ENCODE data around the gene SYCE3. TPM values are rescaled to one million over a fixed set of nuclear protein-coding genes. Genes with fewer than 3 reads are reported as not detected.

SYCE3 gene
- total RNA-seq, 1 donor from 2014 or later: not detected

GRCh38 chr22:50602338-50602700 is 39.6 kb upstream of the SYCE3 start:
- Histone ChIP-seq H3K27ac (no peak overlapping the region), H3K4me1 (no peaks in the 10 kb centered on the region), H3K9me3 (no peaks in the 10 kb centered on the region), H3K36me3 (no peaks in the 10 kb centered on the region), H3K4me3 (no peak overlapping the region), H3K27me3 (ENCODE audit: low read depth) (peaks cover 70% of the 10 kb centered on the region)
- TF ChIP-seq CTCF (IDR thresholded peaks at IDR 0.05): no peak
- DNase-seq (no peak), ATAC-seq (no peak)
- intact Hi-C loops (cut with DNase I): no loop called here

GRCh38 chr22:50601669-50602337 is 39.1 kb upstream of the SYCE3 start:
- Histone ChIP-seq H3K36me3 (no peaks in the 10 kb centered on the region), H3K27ac (no peak overlapping the region), H3K4me1 (no peaks in the 10 kb centered on the region), H3K4me3 (no peak overlapping the region), H3K9me3 (no peaks in the 10 kb centered on the region), H3K27me3 (ENCODE audit: low read depth) (peaks cover 70% of the 10 kb centered on the region)
- no peak for DNase-seq
- no peak for TF ChIP-seq CTCF (IDR thresholded peaks at IDR 0.05)
- no peak for ATAC-seq
- intact Hi-C loops (cut with DNase I): no loop called here

GRCh38 chr22:50600967-50601668 is 38.4 kb upstream of the SYCE3 start:
- Histone ChIP-seq H3K27ac (no peak overlapping the region), H3K4me1 (no peaks in the 10 kb centered on the region), H3K36me3 (no peaks in the 10 kb centered on the region), H3K27me3 (ENCODE audit: low read depth) (peaks cover 70% of the 10 kb centered on the region), H3K4me3 (peak overlapping the region; percentile 23), H3K9me3 (no peaks in the 10 kb centered on the region)
- TF ChIP-seq CTCF (IDR thresholded peaks at IDR 0.05): no peak
- ATAC-seq: peak in 1 of 2 donors; percentile 5
- intact Hi-C loops (cut with DNase I): no loop called here
- no peak for DNase-seq

GRCh38 chr22:50600538-50600937 is 37.8 kb upstream of the SYCE3 start, which contains the start of gene MAPK8IP2:
Gene MAPK8IP2 (plus strand): TSS chr22:50600793. CDS start chr22:50600819, 26 bp downstream.
- no peaks in the 10 kb centered on the region for H3K4me1 ChIP-seq
- H3K27ac ChIP-seq: no peak within 1 kb of the TSS
- DNase-seq (no peak), ATAC-seq (peak; percentile 42 to 67)
- H3K4me3 ChIP-seq: peak within 1 kb of the TSS; percentile 39
- H3K36me3 ChIP-seq: no peaks in the 10 kb centered on the region
- no peak for TF ChIP-seq CTCF (IDR thresholded peaks at IDR 0.05)
- H3K9me3 ChIP-seq: no peaks in the 10 kb centered on the region
- H3K27me3 ChIP-seq (ENCODE audit: low read depth): peaks cover 64% of the 10 kb centered on the region
- intact Hi-C loops (cut with DNase I): no loop called here

GRCh38 chr22:50599816-50600455 is 37.2 kb upstream of the SYCE3 start:
- Histone ChIP-seq H3K36me3 (no peaks in the 10 kb centered on the region), H3K27ac (no peak overlapping the region), H3K9me3 (no peaks in the 10 kb centered on the region), H3K4me1 (no peaks in the 10 kb centered on the region), H3K4me3 (peak overlapping the region; percentile 39), H3K27me3 (ENCODE audit: low read depth) (peaks cover 58% of the 10 kb centered on the region)
- no peak for DNase-seq
- ATAC-seq: peak; percentile 87
- intact Hi-C loops (cut with DNase I): no loop called here
- TF ChIP-seq CTCF (IDR thresholded peaks at IDR 0.05): no peak

Data from lower lobe of right lung (tissue), 2 donors.